ENCODE data around the gene RANBP1.

DNA sequence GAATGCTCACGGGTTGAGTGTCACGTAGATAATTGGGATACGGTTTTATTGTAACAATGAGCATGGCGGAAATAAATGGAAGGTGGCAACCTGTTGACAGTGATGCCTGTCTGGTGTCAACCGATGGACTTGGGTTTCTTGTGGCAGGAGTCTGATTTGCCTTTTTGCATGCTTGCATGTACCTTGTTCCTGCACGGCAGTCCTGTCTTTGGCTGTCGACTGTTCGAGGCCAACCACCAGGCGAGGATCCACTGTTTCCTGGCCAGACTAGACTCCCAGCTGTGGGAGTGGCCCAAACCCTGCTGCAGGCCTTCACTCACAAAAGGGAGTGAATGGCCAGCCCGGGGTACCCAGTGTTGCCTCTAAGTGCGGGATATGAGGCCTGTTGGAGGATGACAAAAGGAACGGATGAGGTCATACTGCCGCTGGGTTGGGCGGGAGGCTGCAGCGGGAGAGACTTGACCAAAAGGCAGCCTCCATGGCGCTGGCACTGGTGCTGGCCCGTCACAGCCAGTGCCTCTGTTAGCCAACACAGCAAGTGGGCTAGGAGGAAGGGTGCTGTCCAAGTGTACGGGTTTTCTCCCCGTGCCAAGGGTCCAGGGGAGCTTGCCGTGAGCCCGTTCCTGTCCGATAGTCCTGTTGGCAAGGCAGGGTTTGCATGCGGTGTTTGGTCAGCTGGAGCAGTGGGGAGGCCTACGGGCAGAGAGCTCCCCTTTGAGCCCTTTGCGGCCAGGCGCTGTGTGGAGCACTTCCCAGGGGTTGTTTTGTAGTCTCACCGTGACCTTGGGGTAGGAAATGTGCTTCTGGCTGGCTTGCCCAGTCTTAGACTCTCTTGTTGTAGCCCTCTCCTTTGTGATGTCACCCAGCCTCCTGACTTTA lies 34.9 kb upstream of the RANBP1 start:
- TF ChIP-seq POLR2A (IDR thresholded peaks at IDR 0.05; ENCODE audit: low read length) (no peak), FOSL2 (IDR thresholded peaks at IDR 0.05) (no peak), FOSL2 (CRISPR knock-in tag; IDR thresholded peaks at IDR 0.05) (no peak)
- TF ChIP-seq, protein P1, sequence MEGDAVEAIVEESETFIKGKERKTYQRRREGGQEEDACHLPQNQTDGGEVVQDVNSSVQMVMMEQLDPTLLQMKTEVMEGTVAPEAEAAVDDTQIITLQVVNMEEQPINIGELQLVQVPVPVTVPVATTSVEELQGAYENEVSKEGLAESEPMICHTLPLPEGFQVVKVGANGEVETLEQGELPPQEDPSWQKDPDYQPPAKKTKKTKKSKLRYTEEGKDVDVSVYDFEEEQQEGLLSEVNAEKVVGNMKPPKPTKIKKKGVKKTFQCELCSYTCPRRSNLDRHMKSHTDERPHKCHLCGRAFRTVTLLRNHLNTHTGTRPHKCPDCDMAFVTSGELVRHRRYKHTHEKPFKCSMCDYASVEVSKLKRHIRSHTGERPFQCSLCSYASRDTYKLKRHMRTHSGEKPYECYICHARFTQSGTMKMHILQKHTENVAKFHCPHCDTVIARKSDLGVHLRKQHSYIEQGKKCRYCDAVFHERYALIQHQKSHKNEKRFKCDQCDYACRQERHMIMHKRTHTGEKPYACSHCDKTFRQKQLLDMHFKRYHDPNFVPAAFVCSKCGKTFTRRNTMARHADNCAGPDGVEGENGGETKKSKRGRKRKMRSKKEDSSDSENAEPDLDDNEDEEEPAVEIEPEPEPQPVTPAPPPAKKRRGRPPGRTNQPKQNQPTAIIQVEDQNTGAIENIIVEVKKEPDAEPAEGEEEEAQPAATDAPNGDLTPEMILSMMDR (IDR thresholded peaks at IDR 0.05): no peak
